GM12874 (cell line): Measurements from ENCODE around the gene OR10S1.

Experiments
- TF ChIP-seq, protein P1 (sequence below): IDR thresholded peaks from 2 replicates; pipeline ENCODE4 v1.5.1; 2011; ENCODE audit warnings: low read depth, mild to moderate bottlenecking, control low read depth, low read length, moderate library complexity; ENCODE audit not compliant: insufficient read depth

The OR10S1 gene, protein sequence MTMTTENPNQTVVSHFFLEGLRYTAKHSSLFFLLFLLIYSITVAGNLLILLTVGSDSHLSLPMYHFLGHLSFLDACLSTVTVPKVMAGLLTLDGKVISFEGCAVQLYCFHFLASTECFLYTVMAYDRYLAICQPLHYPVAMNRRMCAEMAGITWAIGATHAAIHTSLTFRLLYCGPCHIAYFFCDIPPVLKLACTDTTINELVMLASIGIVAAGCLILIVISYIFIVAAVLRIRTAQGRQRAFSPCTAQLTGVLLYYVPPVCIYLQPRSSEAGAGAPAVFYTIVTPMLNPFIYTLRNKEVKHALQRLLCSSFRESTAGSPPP

DNA sequence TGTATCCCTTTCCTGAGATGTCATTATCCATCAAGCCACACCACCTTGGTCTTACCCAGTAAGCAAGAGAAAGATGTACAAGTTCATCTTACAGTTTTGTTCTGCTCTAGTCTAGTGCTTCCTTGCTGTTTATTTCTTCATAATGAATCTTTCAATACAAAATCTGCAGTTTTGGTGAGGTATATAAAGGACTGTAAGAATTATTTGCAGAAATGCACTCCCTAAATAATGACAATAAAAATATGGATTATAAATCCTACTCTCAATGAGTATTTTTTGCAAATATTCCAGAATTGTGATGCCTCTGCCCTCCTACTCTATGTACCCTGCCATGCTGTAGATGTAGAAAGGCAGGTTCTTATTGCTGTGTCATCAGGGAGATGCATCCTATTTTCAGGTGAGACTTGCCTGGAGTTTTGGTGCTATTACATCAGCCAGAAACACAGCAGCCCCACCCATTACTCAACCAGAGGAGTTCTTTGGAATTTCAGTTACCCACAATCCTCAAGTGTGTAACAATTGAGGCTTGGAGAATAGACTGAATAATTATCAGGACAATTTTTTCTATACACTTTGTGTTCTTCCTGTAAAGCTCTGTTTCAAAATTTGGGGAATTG, at the start of gene OR10S1:
TSS of gene OR10S1 (minus strand) at position 51 of the 617 bp plus-strand sequence. CDS start 117 bp downstream, outside the sequence.
- TF ChIP-seq, protein P1, sequence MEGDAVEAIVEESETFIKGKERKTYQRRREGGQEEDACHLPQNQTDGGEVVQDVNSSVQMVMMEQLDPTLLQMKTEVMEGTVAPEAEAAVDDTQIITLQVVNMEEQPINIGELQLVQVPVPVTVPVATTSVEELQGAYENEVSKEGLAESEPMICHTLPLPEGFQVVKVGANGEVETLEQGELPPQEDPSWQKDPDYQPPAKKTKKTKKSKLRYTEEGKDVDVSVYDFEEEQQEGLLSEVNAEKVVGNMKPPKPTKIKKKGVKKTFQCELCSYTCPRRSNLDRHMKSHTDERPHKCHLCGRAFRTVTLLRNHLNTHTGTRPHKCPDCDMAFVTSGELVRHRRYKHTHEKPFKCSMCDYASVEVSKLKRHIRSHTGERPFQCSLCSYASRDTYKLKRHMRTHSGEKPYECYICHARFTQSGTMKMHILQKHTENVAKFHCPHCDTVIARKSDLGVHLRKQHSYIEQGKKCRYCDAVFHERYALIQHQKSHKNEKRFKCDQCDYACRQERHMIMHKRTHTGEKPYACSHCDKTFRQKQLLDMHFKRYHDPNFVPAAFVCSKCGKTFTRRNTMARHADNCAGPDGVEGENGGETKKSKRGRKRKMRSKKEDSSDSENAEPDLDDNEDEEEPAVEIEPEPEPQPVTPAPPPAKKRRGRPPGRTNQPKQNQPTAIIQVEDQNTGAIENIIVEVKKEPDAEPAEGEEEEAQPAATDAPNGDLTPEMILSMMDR, result no peak

DNA sequence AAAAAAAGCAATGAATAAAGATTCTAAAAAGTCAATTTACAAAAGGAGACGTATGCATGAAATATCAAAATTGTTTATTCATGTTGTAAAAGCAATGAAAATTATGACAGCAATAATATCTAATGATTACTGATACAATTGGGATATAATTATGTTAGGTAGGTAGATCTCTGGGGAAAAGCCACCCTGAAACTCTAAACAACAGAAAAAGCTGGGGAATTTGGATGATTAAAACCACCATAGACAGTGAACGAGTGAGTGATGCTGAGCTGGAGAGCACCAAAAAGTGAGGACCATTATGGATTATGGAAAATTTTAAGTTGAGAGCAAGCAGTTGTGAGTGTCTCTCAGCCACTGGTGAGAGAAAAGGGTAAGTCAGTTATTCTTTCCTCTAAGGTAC, 48.9 kb upstream of the OR10S1 start, which contains the start of gene OR10G8:
TSS of gene OR10G8 (plus strand) at position 301 of the 400 bp plus-strand sequence. CDS start 2,825 bp downstream, outside the sequence.
- TF ChIP-seq, protein P1, result no peak

DNA sequence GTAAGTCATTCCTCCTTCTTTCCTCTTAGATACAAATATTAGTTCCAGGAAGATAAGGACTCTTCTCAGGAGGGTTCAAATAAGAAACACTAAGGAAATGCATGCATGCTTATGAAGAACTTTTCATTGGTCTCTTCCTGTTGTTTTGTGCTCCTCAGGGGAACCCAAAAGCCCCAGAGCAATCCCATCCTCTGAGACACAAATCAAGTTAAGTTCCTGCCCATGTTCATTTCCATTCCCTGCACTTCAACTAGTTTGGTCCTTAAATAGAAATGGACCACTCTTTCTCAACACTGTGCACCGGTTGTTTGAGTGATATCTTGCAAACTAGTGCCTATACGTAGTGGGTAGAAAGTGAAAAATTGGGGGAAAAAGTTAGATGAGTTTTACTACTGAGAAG, 35.1 kb upstream of the OR10S1 start, which contains the start of gene OR10G4:
TSS of gene OR10G4 (plus strand) at position 301 of the 400 bp plus-strand sequence. CDS start 2,578 bp downstream, outside the sequence.
- TF ChIP-seq, protein P1, result no peak

DNA sequence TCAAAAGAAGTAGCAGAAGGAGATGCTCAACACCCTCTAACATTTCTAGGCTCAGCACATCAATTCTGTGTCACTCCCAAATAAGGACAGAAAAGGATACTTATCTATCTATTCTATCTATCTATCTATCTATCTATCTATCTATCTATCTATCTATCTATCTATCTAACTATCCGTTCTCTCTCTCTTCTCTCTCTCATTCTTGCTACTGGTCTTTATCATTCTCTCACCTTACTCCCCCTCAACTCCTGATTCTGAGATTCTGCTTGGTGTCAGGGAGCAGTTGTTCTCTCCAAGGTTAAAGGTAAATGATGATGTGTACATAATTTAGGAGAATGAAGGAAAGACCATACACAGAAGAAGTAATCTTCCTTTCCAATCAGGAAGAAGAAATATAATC, 17.5 kb upstream of the OR10S1 start, which contains the start of gene OR10G6:
TSS of gene OR10G6 (minus strand) at position 43 of the 400 bp plus-strand sequence. CDS start at position 43, 0 bp downstream.
- TF ChIP-seq, protein P1, result no peak

DNA sequence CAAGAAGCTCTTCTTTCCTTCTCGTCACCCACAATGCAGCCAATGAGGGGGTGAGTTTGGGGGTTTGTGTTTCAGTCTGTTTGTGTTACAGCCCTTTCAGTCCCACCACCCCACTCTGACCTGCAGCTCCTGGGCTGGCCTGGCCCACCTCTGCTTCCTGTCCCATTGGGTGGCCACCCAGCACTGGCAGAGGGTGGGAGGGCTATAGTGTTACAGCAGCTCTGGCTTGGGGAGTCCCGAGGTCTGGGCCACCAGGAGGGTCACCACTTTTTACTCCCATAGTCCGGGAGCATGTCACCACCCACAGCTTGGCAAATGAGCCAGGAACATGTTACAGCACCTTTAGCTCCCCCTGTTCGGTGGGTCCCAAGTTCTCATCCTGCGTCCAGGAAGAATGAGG, 1.7 kb upstream of the OR10S1 start:
- TF ChIP-seq, protein P1, result no peak

DNA sequence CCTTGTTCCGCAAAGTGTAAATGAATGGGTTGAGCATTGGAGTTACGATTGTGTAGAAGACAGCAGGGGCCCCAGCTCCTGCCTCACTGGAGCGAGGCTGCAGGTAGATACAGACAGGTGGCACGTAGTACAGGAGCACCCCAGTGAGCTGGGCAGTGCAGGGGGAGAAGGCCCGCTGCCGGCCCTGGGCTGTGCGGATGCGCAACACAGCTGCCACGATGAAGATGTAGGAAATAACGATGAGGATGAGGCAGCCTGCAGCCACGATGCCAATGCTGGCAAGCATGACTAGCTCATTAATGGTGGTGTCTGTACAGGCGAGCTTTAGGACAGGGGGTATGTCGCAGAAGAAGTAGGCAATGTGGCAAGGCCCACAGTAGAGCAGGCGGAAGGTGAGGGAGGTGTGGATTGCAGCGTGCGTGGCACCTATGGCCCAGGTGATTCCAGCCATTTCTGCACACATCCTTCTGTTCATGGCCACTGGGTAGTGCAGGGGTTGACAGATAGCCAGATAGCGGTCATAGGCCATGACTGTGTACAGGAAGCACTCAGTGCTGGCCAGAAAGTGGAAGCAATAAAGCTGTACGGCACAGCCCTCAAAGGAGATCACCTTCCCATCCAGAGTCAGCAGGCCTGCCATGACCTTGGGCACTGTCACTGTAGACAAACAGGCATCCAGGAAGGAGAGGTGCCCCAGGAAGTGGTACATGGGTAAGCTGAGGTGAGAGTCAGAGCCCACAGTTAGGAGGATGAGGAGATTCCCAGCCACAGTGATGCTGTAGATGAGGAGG, 616 bp downstream of the OR10S1 start:
- TF ChIP-seq, protein P1, result no peak

DNA sequence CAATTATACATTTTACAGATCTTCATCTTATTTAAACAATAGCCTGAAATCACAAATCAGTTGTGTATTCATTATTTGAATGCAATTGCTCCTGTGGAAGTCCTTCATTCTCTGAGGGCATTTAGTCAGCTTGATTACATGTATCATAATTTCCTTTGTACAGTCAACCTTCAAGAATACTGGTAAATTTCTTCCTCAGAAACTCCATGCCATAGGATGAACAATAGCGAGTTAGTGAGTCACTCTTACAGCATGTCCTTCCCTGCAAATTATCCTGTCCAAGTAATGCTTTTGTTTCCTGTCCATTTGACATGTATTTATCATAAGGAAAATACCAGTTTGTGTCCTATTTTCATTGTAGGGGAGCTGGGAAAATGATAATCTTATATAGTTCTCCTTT, 3.8 kb downstream of the OR10S1 start:
- TF ChIP-seq, protein P1, result no peak
